Measurements from ENCODE around the gene GRIK5. TPM values are rescaled to one million over a fixed set of nuclear protein-coding genes. Genes with fewer than 3 reads are reported as not detected.

The GRIK5 gene
- total and polyA plus RNA-seq, 2 of the 8 experiments (the other 6 are each of a cell fraction or from before 2014, with no cell fraction given), result 17.8 to 42.9 TPM

DNA sequence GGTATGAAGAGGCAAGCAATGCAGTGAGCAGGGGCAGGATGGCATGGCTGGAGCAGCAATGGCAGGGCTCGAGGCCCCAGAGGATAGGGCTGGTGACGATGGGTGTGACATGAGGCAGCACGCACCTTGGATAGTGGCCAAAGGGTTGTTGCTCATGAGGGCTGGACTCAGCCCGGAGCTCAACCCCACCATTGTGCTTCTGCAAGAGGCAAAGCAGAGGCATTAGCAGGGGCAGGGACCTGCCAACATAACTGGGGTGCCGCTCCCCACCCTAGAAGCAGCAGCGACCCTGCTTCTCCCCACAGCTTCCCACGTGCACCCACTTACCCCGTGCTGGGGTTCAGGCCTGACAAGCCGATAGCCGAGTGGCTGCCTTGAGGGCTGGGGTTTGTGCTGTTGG is 21.7 kb upstream of the GRIK5 start:
- Histone ChIP-seq H2BK15ac (ENCODE audit: low read length) (no peak overlapping the region), H3K9ac (replicated peaks in 1 of 4; ENCODE audit: extremely low read depth in 1 of 4, low read depth in 3 of 4, low read length in 3 of 4) (no peak overlapping the region), H3K4me1 (replicated peaks in 1 of 4; ENCODE audit: control insufficient read depth in 3 of 4, insufficient read depth in 4 of 4, low read length in 3 of 4) (peaks cover 0 to 18% (median 4%) of the 10 kb centered on the region in 4 experiments; a peak in 6 of 7 replicates), H4K5ac (ENCODE audit: insufficient read length, low read depth, low read length) (no peak overlapping the region), H3K56ac (replicated peaks; ENCODE audit: insufficient read length, low read depth, low read length) (no peak overlapping the region), H3K27me3 (replicated peaks in 1 of 4; ENCODE audit: control insufficient read depth in 3 of 4, extremely low read depth in 1 of 4, insufficient read depth in 3 of 4, low read length in 3 of 4) (peaks cover 0 to 5% (median 2%) of the 10 kb centered on the region in 4 experiments; a peak in 2 of 7 replicates), H3K4me2 (ENCODE audit: insufficient read depth in 1 of 2, low read depth in 2 of 2, low read length in 2 of 2) (no peak overlapping the region), H3K4ac (replicated peaks; ENCODE audit: insufficient read length, low read depth, low read length) (no peak overlapping the region), H3K4me3 (ENCODE audit: extremely low read depth in 1 of 4, insufficient read depth in 2 of 4, low read depth in 3 of 4, low read length in 4 of 4) (no peak overlapping the region), H4K20me1 (replicated peaks in 1 of 2; ENCODE audit: control insufficient read depth in 1 of 2, insufficient read depth in 2 of 2, low read length in 2 of 2) (peaks cover 0 to 1% of the 10 kb centered on the region in 2 experiments), H3K9me3 (ENCODE audit: insufficient read depth in 2 of 2, low read depth in 1 of 2, low read length in 1 of 2) (no peaks in the 10 kb centered on the region), H3K27ac (ENCODE audit: low read depth, low read length) (no peak overlapping the region), H2AFZ (ENCODE audit: low read length) (no peak overlapping the region), H4K91ac (replicated peaks; ENCODE audit: insufficient read length, low read length) (no peak overlapping the region), H2BK20ac (ENCODE audit: low read length) (no peak overlapping the region), H3K79me1 (ENCODE audit: low read depth, low read length) (no peaks in the 10 kb centered on the region), H3K14ac (ENCODE audit: insufficient read length) (no peak overlapping the region), H2AK5ac (ENCODE audit: low read depth, low read length) (no peak overlapping the region), H2BK5ac (ENCODE audit: low read depth, low read length) (peak overlapping the region; percentile 49; the same call in 1 of the 2 replicates), H2BK12ac (ENCODE audit: low read depth, low read length) (peak overlapping the region; percentile 43; the same call in 1 of the 2 replicates), H4K8ac (ENCODE audit: extremely low read depth, insufficient read depth, low read length) (no peak overlapping the region; the same call in 1 of the 2 replicates), H3K23me2 (ENCODE audit: low read depth, low read length) (peaks cover 2% of the 10 kb centered on the region; the same call in 1 of the 2 replicates), H3K18ac (ENCODE audit: extremely low read depth, low read length) (no peak overlapping the region), H3K79me2 (ENCODE audit: control insufficient read depth in 1 of 2, insufficient read depth in 2 of 2, low read length in 2 of 2) (no peaks in the 10 kb centered on the region), H3K23ac (ENCODE audit: insufficient read length) (no peak overlapping the region), H2BK120ac (replicated peaks; ENCODE audit: low read depth, low read length) (no peak overlapping the region), H3K36me3 (ENCODE audit: control insufficient read depth in 2 of 4, insufficient read depth in 4 of 4, low read length in 3 of 4) (no peaks in the 10 kb centered on the region)
- ChIA-PET CTCF (ENCODE audit: partially characterized antibody) (interaction anchor here (0.7 to 1.9 kb wide), 12 partner anchors 10 to 713 kb away, joined by 3 to 6 read pairs (median 4); partner anchors contain the start of gene ZNF574), POLR2A (ENCODE audit: partially characterized antibody) (interaction anchor here (0.8 to 1.6 kb wide), 3 partner anchors 21 to 60 kb away, joined by 3 to 4 read pairs (median 3); no protein-coding TSS in a partner anchor)
- no peak for DNase-seq (ENCODE audit: low read depth in 1 of 2, low spot score in 2 of 2)
- no peak for FAIRE-seq
- 85% methylated on average over 10 of the region's 10 CpGs; no CpG with 5 or more reads in 1 of the 2 experiments for WGBS, 2 experiments (ENCODE audit: extremely low coverage in 1 of 2, insufficient coverage in 1 of 2, insufficient read length in 1 of 2, insufficient replicate concordance in 2 of 2, low coverage in 1 of 2, low lambda C conversion rate in 2 of 2, missing lambda C conversion rate in 1 of 2)
- TF ChIP-seq TAF1 (IDR thresholded peaks at IDR 0.05; ENCODE audit: low read depth, low read length), result no peak
- no peak for TF ChIP-seq TEAD4 (IDR thresholded peaks at IDR 0.05; ENCODE audit: low read depth, low read length)
- TF ChIP-seq HDAC2 (IDR thresholded peaks at IDR 0.05; ENCODE audit: borderline replicate concordance in 1 of 2, low read depth in 2 of 2, low read length in 2 of 2), result no peak
- TF ChIP-seq, protein P1, sequence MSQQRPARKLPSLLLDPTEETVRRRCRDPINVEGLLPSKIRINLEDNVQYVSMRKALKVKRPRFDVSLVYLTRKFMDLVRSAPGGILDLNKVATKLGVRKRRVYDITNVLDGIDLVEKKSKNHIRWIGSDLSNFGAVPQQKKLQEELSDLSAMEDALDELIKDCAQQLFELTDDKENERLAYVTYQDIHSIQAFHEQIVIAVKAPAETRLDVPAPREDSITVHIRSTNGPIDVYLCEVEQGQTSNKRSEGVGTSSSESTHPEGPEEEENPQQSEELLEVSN (IDR thresholded peaks at IDR 0.05), result no peak
- no peak for TF ChIP-seq POLR2AphosphoS5 (IDR thresholded peaks at IDR 0.05; ENCODE audit: low read depth, low read length)
- TF ChIP-seq CREB1 (IDR thresholded peaks at IDR 0.05), result no peak
- no peak for TF ChIP-seq TAF7 (optimal IDR thresholded peaks at IDR 0.05; ENCODE audit: borderline replicate concordance, low read depth, low read length)
- TF ChIP-seq GTF2F1 (IDR thresholded peaks at IDR 0.05; ENCODE audit: borderline replicate concordance, low read depth, low read length), result no peak
- TF ChIP-seq GABPA (IDR thresholded peaks at IDR 0.05; ENCODE audit: borderline replicate concordance, insufficient read depth, low read length), result no peak
- no peak for TF ChIP-seq SIX5 (IDR thresholded peaks at IDR 0.05; ENCODE audit: low read depth, low read length)
- TF ChIP-seq TCF12 (IDR thresholded peaks at IDR 0.05; ENCODE audit: low read depth, low read length), result no peak
- TF ChIP-seq SIN3A (conservative IDR thresholded peaks at IDR 0.05 in 1 of 2, IDR thresholded peaks at IDR 0.05 in 1 of 2; ENCODE audit: low read depth in 1 of 2, low read length in 2 of 2), result no peak
- no peak for TF ChIP-seq SP1 (IDR thresholded peaks at IDR 0.05; ENCODE audit: low read depth, low read length)
- no peak for TF ChIP-seq SP2 (IDR thresholded peaks at IDR 0.05; ENCODE audit: low read length)
